ENCODE results near the gene IFT25.

The IFT25 gene

GRCh38 chr1:53943090-53943489 lies 2.4 kb downstream of the IFT25 start:
- Histone ChIP-seq H3K4me1 (ENCODE audit: control insufficient read depth, insufficient read depth, low read length) (peaks cover 5% of the 10 kb centered on the region; the same call in 1 of the 2 replicates), H3K36me3 (ENCODE audit: control insufficient read depth in 2 of 2, insufficient read depth in 1 of 2, low read length in 2 of 2) (peaks cover 0 to 23% of the 10 kb centered on the region in 2 experiments; a peak in 2 of 3 replicates), H3K27ac (ENCODE audit: extremely low read depth, low read depth, low read length) (no peak overlapping the region), H3K9me3 (ENCODE audit: control insufficient read depth, insufficient read depth, low read depth, low read length) (no peaks in the 10 kb centered on the region), H3K4me3 (ENCODE audit: low read depth, low read length) (no peak overlapping the region)
- POLR2A ChIA-PET = interaction anchor here (0.6 to 1.1 kb wide), 2 partner anchors 21 to 33 kb away, joined by 5 read pairs; no protein-coding TSS in a partner anchor
- CTCF ChIA-PET = interaction anchor here (1.7 to 2.3 kb wide), 2 partner anchors 16 to 82 kb away, joined by 7 to 8 read pairs; no protein-coding TSS in a partner anchor
- TF ChIP-seq ZNF561 (tag by site-specific recombination; IDR thresholded peaks at IDR 0.05; ENCODE audit: borderline replicate concordance) (no peak), ZNF184 (tag by site-specific recombination; IDR thresholded peaks at IDR 0.05) (no peak), ZNF645 (tag by site-specific recombination; IDR thresholded peaks at IDR 0.05) (no peak), ZNF843 (tag by site-specific recombination; IDR thresholded peaks at IDR 0.05) (no peak), ZNF19 (tag by site-specific recombination; IDR thresholded peaks at IDR 0.05; ENCODE audit: low read depth) (no peak), ZNF473 (tag by site-specific recombination; IDR thresholded peaks at IDR 0.05) (no peak), INSM2 (tag by site-specific recombination; IDR thresholded peaks at IDR 0.05) (no peak), ZNF416 (tag by site-specific recombination; IDR thresholded peaks at IDR 0.05) (no peak), ZNF148 (tag by site-specific recombination; IDR thresholded peaks at IDR 0.05; ENCODE audit: borderline replicate concordance) (no peak), ZNF112 (tag by site-specific recombination; IDR thresholded peaks at IDR 0.05) (no peak), GLI4 (tag by site-specific recombination; IDR thresholded peaks at IDR 0.05) (no peak), TCF7L2 (IDR thresholded peaks at IDR 0.05; ENCODE audit: borderline replicate concordance, low read depth, low read length) (no peak), ZFP41 (tag by site-specific recombination; IDR thresholded peaks at IDR 0.05; ENCODE audit: borderline replicate concordance) (no peak)

- ChIA-PET POLR2A (interaction anchor here (1.1 kb wide), 1 partner anchor 34 kb away, joined by 5 read pairs; no protein-coding TSS in a partner anchor), CTCF (interaction anchor here (0.6 to 2.3 kb wide), 3 partner anchors 17 to 81 kb away, joined by 3 to 8 read pairs (median 7); no protein-coding TSS in a partner anchor)
- H3K4me3 ChIP-seq (ENCODE audit: low read depth, low read length) = no peak overlapping the region
- TF ChIP-seq ATF2 (tag by site-specific recombination; IDR thresholded peaks at IDR 0.05; ENCODE audit: low read depth) (no peak), ZNF501 (tag by site-specific recombination; IDR thresholded peaks at IDR 0.05) (no peak), ZNF692 (tag by site-specific recombination; IDR thresholded peaks at IDR 0.05) (no peak), YY1 (tag by site-specific recombination; IDR thresholded peaks at IDR 0.05) (no peak), ZNF140 (tag by site-specific recombination; IDR thresholded peaks at IDR 0.05) (no peak), MYNN (tag by site-specific recombination; IDR thresholded peaks at IDR 0.05; ENCODE audit: borderline replicate concordance) (no peak), SCRT2 (tag by site-specific recombination; IDR thresholded peaks at IDR 0.05) (no peak), TRIM28 (IDR thresholded peaks at IDR 0.05; ENCODE audit: borderline replicate concordance, low read length) (no peak)
- peaks cover 0 to 25% of the 10 kb centered on the region in 2 experiments; a peak in 2 of 3 replicates for H3K36me3 ChIP-seq (ENCODE audit: control insufficient read depth in 2 of 2, insufficient read depth in 1 of 2, low read length in 2 of 2)
- H3K9me3 ChIP-seq (ENCODE audit: control insufficient read depth, insufficient read depth, low read depth, low read length) = no peaks in the 10 kb centered on the region
- peaks cover 3% of the 10 kb centered on the region; the same call in 1 of the 2 replicates for H3K4me1 ChIP-seq (ENCODE audit: control insufficient read depth, insufficient read depth, low read length)
- no peak overlapping the region for H3K27ac ChIP-seq (ENCODE audit: extremely low read depth, low read depth, low read length)
These were observed 3.2 kb downstream of the IFT25 start for GRCh38 chr1:53942127-53942957.

Data from HEK293 (cell line).